Stimulated activated CD4-positive, alpha-beta T cell treated with anti-CD3 and anti-CD28 coated beads, TNF-alpha, amount 100 ng/mL, for 1 hour (primary cell): ENCODE measurements around the gene NCOA5.
"Not testable (repeated sequence)": the region's sequence is repeated elsewhere in the genome, so short reads cannot be mapped to it uniquely, and the experiment has no call there.

ENCODE experiments used
- DNase-seq, 3 donors: peaks; one replicate each; pipeline ENCODE4 v3.0.0-alpha.2; 2020; ENCODE audit warnings: low read depth in 3 of 3, low spot score in 1 of 3

Gene NCOA5

GRCh38 chr20:46093531-46093930 lies 3.8 kb upstream of the NCOA5 start:
- no peak for DNase-seq

DNA sequence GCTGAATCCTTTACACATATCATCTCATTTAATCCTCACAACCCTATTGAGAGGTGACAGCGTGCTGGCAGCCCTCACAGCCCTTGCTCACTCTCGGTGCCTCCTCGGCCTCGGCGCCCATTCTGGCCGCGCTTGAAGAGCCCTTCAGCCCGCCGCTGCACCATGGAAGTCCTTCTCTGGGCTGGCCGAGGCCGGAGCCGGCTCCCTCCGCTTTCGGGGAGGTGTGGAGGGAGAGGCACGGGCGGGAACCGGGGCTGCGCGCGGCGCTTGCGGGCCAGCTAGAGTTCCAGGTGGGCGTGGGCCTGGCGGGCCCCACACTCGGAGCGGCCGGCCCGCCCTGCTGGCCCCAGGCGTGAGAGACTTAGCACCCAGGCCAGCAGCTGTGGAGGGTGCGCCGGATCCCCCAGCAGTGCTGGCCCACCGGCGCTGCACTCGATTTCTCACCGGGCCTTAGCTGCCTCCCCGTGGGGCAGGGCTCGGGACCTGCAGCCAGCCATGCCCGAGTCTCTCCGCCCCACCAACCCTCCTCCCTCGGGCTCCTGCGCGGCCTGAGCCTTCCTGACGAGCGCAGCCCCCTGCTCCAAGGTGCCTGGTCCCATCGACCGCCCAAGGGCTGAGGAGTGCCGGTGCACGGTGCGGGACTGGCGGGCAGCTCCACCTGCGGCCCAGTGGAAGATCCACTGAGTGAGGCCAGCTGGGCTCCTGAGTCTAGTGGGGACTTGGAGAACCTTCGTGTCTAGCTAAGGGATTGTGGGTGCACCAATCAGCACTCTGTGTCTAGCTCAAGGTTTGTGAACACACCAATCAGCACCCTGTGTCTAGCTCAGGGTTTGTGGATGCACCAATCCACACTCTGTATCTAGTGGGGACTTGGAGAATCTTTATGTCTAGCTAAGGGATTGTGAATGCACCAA lies 2.1 kb upstream of the NCOA5 start:
- DNase-seq: not testable (repeated sequence)

- no peak for DNase-seq
Observed at GRCh38 chr20:46089167-46089416, 670 bp downstream of the NCOA5 start.

DNA sequence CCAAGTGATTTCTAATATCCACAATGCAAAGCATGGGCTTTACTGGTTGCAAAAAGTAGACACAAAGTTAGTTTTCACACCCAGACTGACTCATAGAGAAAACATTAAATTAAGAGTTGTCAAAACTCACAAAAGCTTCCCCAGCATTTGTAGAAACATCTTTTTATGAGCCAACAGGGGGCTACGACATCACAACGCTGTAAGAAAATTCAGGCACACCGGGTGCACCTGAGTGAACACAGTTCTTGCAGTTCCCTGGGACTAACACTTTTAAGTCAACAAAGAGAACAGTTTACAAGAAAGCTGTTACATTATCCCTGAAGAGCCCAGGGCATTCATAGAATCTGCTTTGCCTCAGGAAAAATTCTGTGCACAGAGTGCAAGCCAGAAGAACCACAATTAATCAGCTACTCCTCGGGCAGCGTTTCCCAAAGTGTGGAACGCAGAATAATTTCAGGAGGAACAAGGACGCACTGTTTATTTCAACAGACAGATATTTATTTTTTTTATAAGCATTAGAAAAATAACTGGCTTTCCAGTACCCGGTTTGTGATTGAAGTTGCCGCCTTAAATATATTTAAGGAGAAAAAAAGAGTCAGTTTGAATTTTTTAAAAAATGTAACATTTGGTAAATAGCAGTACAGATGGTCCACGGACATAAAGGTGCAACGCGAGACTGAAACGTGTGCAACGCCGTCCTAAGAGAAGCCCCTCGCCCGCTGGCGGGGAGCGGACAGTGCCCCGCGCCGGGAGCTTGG lies 1.2 kb downstream of the NCOA5 start:
- no peak for DNase-seq

GRCh38 chr20:46087161-46087560 lies 2.6 kb downstream of the NCOA5 start:
- DNase-seq: no peak

GRCh38 chr20:46085179-46085851 lies 4.4 kb downstream of the NCOA5 start:
- no peak for DNase-seq

DNA sequence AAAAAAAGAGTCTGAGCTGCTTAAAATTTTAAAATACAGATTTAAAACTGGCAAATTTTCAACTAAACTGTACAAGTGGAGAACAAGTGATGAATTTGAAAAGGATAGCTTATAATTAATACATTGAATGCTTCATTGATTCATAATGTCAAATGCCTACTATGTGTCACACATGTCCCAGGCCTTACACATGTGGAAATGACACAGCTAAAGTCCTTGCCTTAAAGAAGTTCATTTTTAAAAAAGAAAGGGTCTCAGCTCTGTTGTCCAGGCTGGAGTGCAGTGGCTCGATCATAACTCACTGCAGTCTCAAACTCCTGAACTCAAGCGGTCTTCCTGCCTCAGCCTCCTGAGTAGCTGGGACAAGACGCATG lies 5.0 kb downstream of the NCOA5 start:
- no peak for DNase-seq

DNA sequence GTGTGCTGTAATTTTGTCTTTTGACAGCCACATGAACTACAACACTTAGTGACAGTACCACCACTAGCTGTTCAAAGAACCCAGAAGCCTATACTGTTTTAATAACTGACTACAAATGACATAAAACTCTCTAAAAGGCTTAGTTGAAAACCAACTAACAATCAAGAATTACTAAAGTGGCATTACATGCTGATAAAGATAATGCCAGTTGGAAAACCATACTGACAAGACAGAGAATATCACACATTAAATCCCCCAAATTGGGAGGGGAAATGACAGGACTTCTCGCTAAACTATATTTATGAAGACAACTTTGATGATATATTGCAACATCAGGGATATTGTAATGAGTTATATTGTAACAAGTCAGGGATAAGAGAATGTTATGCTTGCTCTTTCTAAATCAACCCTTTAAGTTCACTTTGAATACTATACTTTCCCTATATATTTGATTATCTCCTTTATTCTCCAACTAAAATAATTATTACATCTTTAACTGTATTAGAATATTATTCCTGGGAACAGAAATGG lies 6.2 kb downstream of the NCOA5 start:
- DNase-seq: no peak

DNA sequence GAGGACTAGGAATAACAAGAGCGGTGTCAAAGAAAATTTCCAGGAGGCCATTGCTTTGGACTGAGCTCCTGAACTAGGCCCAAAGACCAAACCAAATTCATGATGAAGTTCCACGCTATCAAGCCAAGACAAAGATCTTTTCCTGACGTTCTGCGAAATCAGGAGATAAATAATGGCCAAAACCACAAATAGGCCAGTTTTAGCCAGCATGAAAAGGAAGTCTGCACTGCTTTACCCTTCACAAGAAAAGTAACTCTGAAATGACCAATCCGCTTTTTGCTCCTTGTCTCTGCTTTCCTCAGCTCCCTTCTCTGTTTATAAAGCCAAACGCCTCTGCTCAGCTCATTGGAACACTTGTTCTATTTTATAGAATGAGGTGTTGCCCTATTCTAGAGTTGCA lies 6.7 kb downstream of the NCOA5 start:
- DNase-seq: no peak

GRCh38 chr20:46081074-46081473 lies 8.7 kb downstream of the NCOA5 start:
- no peak for DNase-seq

DNA sequence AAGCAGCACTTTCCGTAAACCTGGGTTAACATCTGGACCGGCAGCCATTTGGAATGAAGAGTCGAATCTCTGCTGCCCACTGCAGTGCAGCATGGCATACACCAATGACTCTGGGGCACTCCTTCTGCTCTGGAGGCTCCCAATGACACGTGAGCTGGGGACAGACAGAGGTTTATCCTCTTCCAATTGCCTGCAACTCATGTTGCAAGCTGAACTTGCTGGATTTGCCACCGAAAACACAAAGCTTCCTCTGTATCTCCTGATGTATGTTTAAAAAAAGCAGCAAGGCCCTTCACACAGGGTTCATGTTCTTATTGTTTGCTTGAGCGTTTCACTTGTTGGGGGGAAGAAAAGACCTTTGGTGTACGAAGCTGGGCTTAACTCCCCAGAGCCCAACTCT lies 10.8 kb downstream of the NCOA5 start:
- DNase-seq: no peak

DNA sequence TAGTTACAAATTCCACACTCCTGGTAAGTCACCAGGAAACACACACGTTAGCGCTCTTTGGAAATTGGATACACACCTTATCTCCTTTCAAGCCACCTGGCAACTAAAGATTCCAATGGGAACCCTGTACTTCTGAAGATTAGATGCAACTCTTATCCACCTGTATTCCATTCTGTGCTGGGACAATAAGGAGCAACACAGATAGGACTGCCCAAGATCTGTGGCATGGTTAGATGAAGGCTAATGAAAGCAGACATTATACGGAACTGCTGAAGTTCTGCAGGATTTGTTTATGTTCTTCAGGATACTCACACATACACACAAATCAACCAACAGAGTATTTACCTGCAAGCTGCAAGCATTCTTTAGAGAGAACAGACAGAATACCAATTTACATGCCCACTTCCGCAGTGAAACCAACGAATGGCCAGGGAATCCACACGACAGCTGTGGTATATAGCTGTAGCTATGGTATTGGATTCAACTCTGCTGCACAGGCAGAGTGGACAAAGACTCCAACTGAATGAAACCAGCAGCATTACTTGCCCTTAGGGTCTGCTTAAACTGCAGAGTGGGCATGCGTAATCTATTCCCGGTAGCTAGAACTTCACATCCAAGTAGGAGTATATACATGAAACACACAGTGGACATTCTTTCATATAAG lies 12.0 kb downstream of the NCOA5 start:
- no peak for DNase-seq

GRCh38 chr20:46076806-46077205 lies 13.0 kb downstream of the NCOA5 start:
- DNase-seq: no peak

DNA sequence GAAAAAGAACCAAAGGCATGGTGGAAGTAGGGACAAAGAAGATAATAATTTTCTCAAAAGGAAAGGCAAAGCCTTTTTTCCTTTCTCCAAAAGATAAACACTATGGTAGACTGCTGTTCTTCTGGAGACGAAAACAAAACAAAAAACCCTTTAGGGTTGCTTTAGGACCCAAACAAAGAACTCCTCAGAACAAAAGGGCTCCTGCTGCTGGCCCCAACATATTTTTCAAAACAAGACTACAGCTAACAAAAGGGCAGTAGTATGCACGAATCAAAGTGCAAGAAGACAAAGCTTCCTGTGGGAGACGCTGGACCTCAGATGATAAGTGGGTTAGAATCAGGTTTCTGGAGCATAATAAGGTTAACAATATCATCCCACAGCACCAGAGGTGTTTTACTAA lies 15.8 kb downstream of the NCOA5 start:
- DNase-seq: no peak

DNA sequence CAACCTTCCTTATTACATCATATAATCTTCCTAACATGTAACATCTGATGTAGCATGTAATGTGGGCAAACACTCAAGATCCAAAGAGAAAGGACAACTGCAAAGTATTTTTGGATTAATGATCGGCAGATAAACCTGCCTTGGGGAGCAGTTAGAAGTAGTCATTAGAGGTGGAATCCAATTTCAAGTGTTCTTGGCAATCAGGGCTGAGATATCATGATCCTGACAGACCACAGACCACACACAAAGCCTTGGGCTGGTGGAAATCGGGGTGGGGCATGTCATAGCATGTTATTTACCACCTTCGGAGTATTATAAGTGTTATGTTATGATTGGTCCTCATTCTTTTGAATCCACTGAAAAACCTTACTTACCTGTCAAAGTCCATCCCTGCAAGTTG lies 16.3 kb downstream of the NCOA5 start:
- no peak for DNase-seq

GRCh38 chr20:46073024-46073423 lies 16.7 kb downstream of the NCOA5 start:
- DNase-seq: no peak

DNA sequence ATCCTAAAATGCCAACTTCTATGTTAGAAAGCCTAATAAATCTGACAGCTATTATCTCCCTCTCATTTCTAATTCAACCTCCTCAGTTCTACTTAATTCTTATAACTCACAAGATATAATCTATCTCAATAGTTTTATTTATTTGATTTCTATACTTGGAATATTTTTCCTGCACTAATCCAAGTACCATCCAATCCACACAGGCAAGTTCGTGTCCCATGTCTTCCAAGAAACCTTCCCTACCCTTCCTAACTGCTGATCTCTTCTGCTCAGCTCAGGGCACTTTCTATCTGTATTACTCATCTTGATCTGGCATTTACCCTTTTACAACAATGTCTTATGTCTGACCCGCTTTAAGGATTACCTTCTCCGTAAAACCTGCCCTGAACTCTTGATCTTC lies 18.2 kb downstream of the NCOA5 start:
- no peak for DNase-seq

DNA sequence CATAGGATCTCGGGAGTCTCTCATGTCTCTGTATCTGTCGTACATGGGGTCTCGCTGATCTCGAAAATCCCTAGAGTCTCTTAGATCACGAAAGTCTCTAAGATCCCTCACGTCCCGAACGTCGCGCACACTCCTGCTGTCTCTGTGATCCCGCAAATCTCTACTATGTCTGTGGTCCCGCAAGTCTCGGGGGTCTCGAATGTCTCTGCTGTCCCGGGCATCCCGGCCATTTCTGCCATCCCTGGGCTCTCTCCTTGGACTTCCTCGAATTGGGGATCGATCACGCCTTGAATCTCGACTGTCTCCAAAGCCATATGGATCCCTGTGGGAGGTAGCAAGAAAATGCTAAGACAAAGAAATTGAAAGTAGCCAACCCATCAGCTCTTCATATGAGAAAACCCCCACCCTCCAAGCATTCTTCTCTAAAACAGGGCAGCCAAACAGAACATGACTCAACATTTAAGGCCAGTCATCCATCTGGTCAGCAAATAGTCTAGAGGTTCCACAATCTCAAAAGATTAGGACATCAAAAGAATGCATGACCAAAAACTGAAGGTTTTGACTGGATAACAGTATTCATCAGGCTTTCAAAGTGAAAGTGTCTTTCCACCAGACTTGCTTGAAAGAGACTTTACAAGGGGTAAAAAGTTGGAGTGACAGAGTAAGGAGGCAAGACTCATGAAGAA lies 19.4 kb downstream of the NCOA5 start:
- DNase-seq: no peak

DNA sequence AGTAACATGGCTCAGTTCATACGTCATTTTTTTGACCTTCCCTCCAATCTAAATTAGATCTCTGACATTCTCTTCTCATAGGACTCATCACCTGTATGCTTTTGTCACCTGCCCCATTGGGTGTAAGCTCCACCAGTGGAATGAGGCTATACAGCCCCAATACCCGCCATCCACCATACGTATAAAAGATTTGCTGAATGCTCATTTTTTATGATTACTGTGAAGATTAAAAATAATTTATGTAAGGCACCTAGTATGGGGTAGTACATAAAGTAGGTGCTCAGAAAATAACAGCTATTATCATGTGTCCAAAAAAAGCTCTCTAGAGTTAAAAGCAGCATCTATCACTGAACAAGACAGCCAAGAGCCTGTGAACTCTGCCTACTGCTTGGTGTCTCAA lies 24.1 kb downstream of the NCOA5 start:
- DNase-seq: no peak

GRCh38 chr20:46065006-46065405 lies 24.8 kb downstream of the NCOA5 start:
- DNase-seq: no peak

DNA sequence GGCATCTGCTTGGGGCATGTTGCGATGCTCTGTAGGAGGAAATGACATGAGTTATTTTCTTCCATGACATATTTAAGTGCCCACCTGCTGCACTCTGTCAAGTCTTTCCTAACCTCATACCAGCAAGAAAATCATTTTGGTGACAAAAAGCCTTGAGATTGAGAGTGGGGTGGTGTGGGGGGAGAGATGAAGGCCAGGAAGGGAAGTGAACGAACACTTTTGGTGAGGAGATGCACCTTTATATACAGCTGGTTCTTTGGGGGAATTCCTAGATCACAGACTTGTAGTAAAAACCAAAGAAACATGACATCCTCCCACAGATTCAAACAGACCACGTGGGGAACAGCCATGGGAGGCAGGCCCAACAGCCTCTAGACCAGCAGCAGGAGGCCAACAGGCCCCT lies 26.1 kb downstream of the NCOA5 start:
- no peak for DNase-seq
